Spleen (tissue), 11 donors: ENCODE measurements around the gene BASP1. TPM values are rescaled to one million over a fixed set of nuclear protein-coding genes. Genes with fewer than 3 reads are reported as not detected.
"Not testable (repeated sequence)": the region's sequence is repeated elsewhere in the genome, so short reads cannot be mapped to it uniquely, and the experiment has no call there.

Source experiments
- DNase-seq: peaks from one replicate; pipeline ENCODE4 v3.0.0-alpha.2; 2020
- H3K27ac ChIP-seq, 8 donors: fragments of 200-600 bp; sonication (generic) in 7 of 8; 1 replicate in 4 of 8; 2 replicates in 4 of 8; pipeline versions ENCODE4 v1.5.0 to v1.8.0; 2016 to 2021; ENCODE audit warnings: inconsistent platforms in 4 of 8, mild to moderate bottlenecking in 4 of 8, moderate library complexity in 1 of 8
- H3K27me3 ChIP-seq, 7 donors: fragments of 200-600 bp; sonication (generic) in 6 of 7; replicated peaks in 1 of 7; 1 replicate in 4 of 7; 2 replicates in 3 of 7; pipeline versions ENCODE4 v1.5.0 to v1.8.0; 2016 to 2021; ENCODE audit warnings: inconsistent platforms in 3 of 7, mild to moderate bottlenecking in 1 of 7
- H3K36me3 ChIP-seq, 6 donors: fragments of 200-600 bp; sonication (generic) in 5 of 6; 1 replicate in 4 of 6; 2 replicates in 2 of 6; pipeline versions ENCODE4 v1.5.0 to v1.8.0; 2016 to 2021; ENCODE audit warnings: inconsistent platforms in 2 of 6
- H3K4me1 ChIP-seq, 6 donors: fragments of 200-600 bp; sonication (generic) in 5 of 6; 1 replicate in 3 of 6; 2 replicates in 3 of 6; pipeline versions ENCODE4 v1.5.0 to v1.8.0; 2016 to 2021; ENCODE audit warnings: inconsistent platforms in 3 of 6
- H3K4me3 ChIP-seq, 8 donors: fragments of 200-600 bp; sonication (generic) in 7 of 8; 1 replicate in 4 of 8; 2 replicates in 4 of 8; pipeline versions ENCODE4 v1.5.0 to v1.8.0; 2016 to 2021; ENCODE audit warnings: inconsistent platforms in 4 of 8, mild to moderate bottlenecking in 4 of 8, moderate library complexity in 2 of 8
- H3K9me3 ChIP-seq, 8 donors: fragments of 200-600 bp; sonication (generic) in 7 of 8; 1 replicate in 4 of 8; 2 replicates in 4 of 8; pipeline versions ENCODE4 v1.5.0 to v1.8.0; 2016 to 2021; ENCODE audit warnings: inconsistent platforms in 4 of 8
- CTCF ChIP-seq, 11 experiments: fragments of 200-600 bp in 7 of 11; fragments of 450-650 bp in 4 of 11; sonication (generic) in 4 of 11; IDR thresholded peaks in 8 of 11; conservative IDR thresholded peaks in 3 of 11; 1 replicate in 7 of 11; 2 replicates in 4 of 11; pipeline versions ENCODE4 v1.4.0 to v1.8.0; 2016 to 2021; ENCODE audit warnings: antibody characterized with exemption in 11 of 11, inconsistent platforms in 4 of 11, mild to moderate bottlenecking in 1 of 11
- POLR2A ChIP-seq, 3 donors: fragments of 450-650 bp; IDR thresholded peaks; one replicate each; pipeline ENCODE4 v1.5.1; 2017; ENCODE audit warnings: antibody characterized with exemption in 3 of 3, mild to moderate bottlenecking in 1 of 3
- POLR2AphosphoS5 ChIP-seq, 3 donors: sonication (generic); formaldehyde crosslinking; IDR thresholded peaks; one replicate each; pipeline ENCODE4 v1.5.1; 2017; ENCODE audit warnings: antibody characterized with exemption in 3 of 3
- WGBS, 5 donors: extraction: QIAGEN DNeasy Blood & Tissue Kit in 3 of 5; methylation state at CpG; one replicate each; pipeline versions ENCODE4 v1.1.5 to v1.1.7; 2013 to 2018; 5-methylcytosine and 5-hydroxymethylcytosine counted together
- intact Hi-C: fragments of 100-400 bp; cut with DNase I; formaldehyde crosslinking; loops from one replicate; pipeline ENCODE4 v1.15.0; 2023; ENCODE audit warnings: low total_unique reads
- polyA plus RNA-seq, 3 donors: library from polyadenylated mRNA; stranded (reverse); fragments of 200-250 nt; gene quantifications; one replicate each; pipeline ENCODE4 v1.2.1, GENCODE V29; 2013
- total RNA-seq, 7 donors: library from RNA; depleted of rRNA in 3 of 7; stranded (reverse); fragments of >200 nt in 3 of 7; fragmentation: NEBNext Ultra II Directional in 4 of 7; extraction: Animal tissue kit (Norgen Biotek cat#: 25700) in 4 of 7; gene quantifications; one replicate each; pipeline versions ENCODE4 v1.1.0 to v1.2.1, GENCODE V29; 2016 to 2021
- donor health status: healthy with polysubstance abuse.
- donor health status: DM: no; HTN: no; CAD: no; lungs with moderate emphysema.
- donor health status: DM: no; HTN: no; CAD: no.
- donor health status: Bipolar disorder and iron deficiency.
- donor health status: healthy.
- donor health status: DM: no; HTN: no; CAD: no.
- donor health status: DM: yes; HTN: yes; CAD: no.

The BASP1 gene
- total and polyA plus RNA-seq, 10 donors: 44.5 to 168 (median 102) TPM

DNA sequence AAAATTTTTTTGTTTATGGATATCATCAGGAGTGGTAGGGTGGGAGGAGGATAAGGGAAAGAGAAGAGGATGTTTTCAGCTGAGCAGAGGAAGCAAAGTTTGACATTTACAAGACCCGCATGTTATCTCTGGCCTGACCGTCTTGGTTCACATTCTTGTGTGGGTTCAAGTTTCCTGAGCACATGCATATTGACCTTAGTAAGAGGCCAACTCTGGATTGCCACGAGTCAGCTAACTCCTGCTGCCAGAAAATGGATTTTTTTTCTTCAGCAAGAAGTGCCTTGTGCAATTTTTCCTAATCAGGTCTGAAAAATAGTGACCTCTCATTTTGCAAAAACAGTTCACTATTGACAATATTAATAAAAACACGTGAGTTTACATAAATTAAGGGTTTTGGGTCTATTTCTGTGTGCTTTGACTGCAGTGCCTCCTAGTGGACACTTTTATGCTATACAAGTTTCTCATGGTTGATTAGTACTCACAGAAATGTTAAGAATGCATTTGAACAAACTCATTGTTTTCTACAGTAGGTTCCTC lies 27.1 kb upstream of the BASP1 start:
- Histone ChIP-seq H3K4me3 (no peak overlapping the region), H3K36me3 (no peaks in the 10 kb centered on the region), H3K27me3 (no peaks in the 10 kb centered on the region), H3K9me3 (no peaks in the 10 kb centered on the region), H3K4me1 (peaks cover 10 to 23% (median 16%) of the 10 kb centered on the region in 6 donors), H3K27ac (peak overlapping the region in 5 of 8 donors; percentile 16 to 49 (median 30))
- no peak for DNase-seq
- intact Hi-C loops: no loop called here
- whole genome bisulfite sequencing, 5 donors: 2 to 11% (median 7%) methylated on average over 4 of the region's 4 CpGs
- TF ChIP-seq POLR2A (IDR thresholded peaks at IDR 0.05): no peak
- TF ChIP-seq CTCF (IDR thresholded peaks at IDR 0.05 in 8 of 11, conservative IDR thresholded peaks at IDR 0.05 in 3 of 11): peak; percentile 55 to 82 (median 69)
- peak in 1 of 3 donors; percentile 51 for TF ChIP-seq POLR2AphosphoS5 (IDR thresholded peaks at IDR 0.05)

DNA sequence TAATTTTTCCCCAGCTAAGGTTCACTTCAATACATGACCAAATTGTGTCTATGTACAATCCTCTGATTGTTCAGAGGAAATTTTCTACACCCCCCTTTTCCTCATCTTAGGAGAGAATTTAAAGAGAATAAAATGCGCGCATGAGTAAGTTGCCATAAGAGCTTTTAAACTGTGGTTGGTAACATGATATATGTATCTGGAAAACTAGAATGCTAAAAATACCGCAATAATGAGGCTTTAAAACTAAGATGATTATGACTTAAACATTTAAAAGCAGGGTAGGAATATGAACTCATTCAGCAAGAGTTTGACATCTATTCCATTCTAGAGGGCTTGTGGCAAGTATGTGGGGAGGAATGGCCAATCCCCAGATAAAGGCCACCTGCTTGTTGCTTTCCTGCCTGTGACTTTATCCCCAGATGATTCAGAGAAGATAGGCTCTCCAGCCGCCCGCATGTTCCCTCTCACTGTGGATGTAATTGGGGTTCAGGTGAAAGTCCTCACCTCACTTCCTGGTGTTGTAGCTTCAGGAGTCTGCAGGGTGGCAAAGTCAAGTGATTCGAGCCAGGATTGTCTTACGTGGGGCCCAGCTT lies 26.5 kb upstream of the BASP1 start:
- 63 to 81% (median 73%) methylated on average over 7 of the region's 7 CpGs for WGBS, 5 donors

GRCh38 chr5:17191574-17191973 lies 25.9 kb upstream of the BASP1 start:
- H3K27me3 ChIP-seq, H3K9me3 ChIP-seq, intact Hi-C loops, H3K36me3 ChIP-seq, DNase-seq, H3K27ac ChIP-seq, H3K4me3 ChIP-seq: not testable (repeated sequence)
- WGBS, 5 donors: 79 to 87% (median 85%) methylated on average over 10 of the region's 10 CpGs
- H3K4me1 ChIP-seq: peaks cover 10 to 23% (median 16%) of the 10 kb centered on the region in 6 donors

More for the DNA sequence above, 26.5 kb upstream of the BASP1 start:
- no peak overlapping the region for H3K4me3 ChIP-seq
- H3K36me3 ChIP-seq: no peaks in the 10 kb centered on the region
- H3K27ac ChIP-seq: peak overlapping the region in 2 of 8 donors; percentile 16 to 25
- peaks cover 10 to 23% (median 16%) of the 10 kb centered on the region in 6 donors for H3K4me1 ChIP-seq
- no peak for DNase-seq
- H3K9me3 ChIP-seq: no peaks in the 10 kb centered on the region
- no peaks in the 10 kb centered on the region for H3K27me3 ChIP-seq
- intact Hi-C loops: no loop called here
- no peak for TF ChIP-seq POLR2AphosphoS5 (IDR thresholded peaks at IDR 0.05)
- TF ChIP-seq CTCF (IDR thresholded peaks at IDR 0.05 in 8 of 11, conservative IDR thresholded peaks at IDR 0.05 in 3 of 11): peak in 4 of 11 experiments; percentile 8 to 57 (median 26)
- TF ChIP-seq POLR2A (IDR thresholded peaks at IDR 0.05): no peak

DNA sequence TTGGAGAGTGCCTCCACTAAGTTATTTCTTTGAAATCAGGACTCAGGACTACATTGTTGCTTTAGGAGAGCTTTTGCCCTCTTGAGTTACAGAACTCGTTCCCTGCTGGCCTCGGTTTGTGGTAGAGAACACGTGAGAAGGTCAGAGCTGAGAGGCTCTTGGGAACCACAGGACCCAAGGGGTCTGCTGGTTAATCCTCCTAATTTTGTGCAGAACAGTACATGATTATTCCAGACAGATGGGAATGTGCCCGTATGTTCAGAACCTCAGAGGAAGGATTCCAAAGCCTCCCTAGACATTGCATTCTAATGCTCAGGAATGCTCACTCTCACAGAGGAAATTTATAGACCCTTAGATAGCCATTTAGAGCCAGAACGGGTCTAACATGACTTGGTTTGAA lies 25.2 kb upstream of the BASP1 start:
- DNase-seq: no peak
- no peak for TF ChIP-seq POLR2A (IDR thresholded peaks at IDR 0.05)
- TF ChIP-seq POLR2AphosphoS5 (IDR thresholded peaks at IDR 0.05): no peak
- TF ChIP-seq CTCF (IDR thresholded peaks at IDR 0.05 in 8 of 11, conservative IDR thresholded peaks at IDR 0.05 in 3 of 11): no peak
- no peak overlapping the region for H3K4me3 ChIP-seq
- no peaks in the 10 kb centered on the region for H3K36me3 ChIP-seq
- WGBS, 5 donors: 70 to 86% (median 76%) methylated on average over 5 of the region's 5 CpGs
- no peaks in the 10 kb centered on the region for H3K27me3 ChIP-seq
- peaks cover 10 to 23% (median 16%) of the 10 kb centered on the region in 6 donors for H3K4me1 ChIP-seq
- intact Hi-C loops: no loop called here
- H3K9me3 ChIP-seq: no peaks in the 10 kb centered on the region
- H3K27ac ChIP-seq: no peak overlapping the region
